Stimulated activated CD8-positive, alpha-beta memory T cell treated with anti-CD3 and anti-CD28 coated beads, Interleukin-7, amount 100 ng/mL, for 24 hours (primary cell): ENCODE data around the gene INTS3.
"Not testable (repeated sequence)": the region's sequence is repeated elsewhere in the genome, so short reads cannot be mapped to it uniquely, and the experiment has no call there.

Source experiments
- DNase-seq: peaks from one replicate; pipeline ENCODE4 v3.0.0-alpha.2; 2020; ENCODE audit warnings: low read depth

The INTS3 gene

DNA sequence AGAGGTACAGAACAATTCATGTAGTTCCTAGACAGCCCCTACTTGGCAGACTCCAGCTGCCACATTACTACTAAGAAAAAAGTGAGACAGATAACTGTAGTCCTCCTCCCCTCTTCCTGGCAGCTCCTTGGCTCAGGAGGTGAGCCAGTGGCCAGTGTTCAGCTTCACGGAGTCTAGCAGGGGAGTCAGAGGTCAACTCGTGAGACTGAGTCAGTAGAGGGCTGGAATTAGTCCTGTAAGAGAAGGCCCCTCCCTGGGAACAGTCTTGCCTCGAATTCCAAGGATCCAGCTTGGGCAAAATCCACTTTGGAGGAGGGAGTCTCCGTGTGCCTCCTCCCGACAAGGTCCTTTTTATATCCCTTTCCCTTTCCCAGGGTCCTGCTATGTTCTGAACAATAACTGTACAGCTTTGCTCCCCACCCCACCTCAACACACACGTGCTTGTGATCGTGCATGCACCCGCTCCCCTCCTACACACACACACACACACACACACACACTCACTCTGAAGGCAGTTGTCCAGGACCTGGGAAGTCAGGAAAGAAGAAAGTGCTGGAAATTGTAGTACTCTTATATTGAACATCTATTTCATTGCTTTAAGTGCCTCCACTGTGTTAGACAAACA, 24.8 kb downstream of the INTS3 start:
- no peak for DNase-seq

DNA sequence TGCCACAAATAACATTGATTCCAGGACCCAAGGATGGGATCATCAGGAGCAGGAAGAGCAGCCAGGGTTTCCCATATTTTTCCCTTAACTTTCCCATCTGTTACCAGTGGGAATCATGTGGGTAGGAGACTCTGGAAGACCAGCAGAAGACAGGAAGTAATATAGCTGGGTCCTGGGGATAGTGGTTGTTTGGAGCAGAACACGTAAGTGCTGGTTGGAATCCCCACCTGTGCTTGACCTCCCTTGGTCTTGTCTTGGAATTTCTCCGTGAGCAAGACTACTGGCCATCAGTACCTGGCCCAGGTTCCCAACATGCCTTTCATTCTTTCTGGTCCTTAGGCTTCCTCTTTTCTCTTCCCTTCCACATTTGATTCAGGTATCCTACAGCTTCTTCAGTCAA, 26.4 kb downstream of the INTS3 start:
- DNase-seq, result no peak

DNA sequence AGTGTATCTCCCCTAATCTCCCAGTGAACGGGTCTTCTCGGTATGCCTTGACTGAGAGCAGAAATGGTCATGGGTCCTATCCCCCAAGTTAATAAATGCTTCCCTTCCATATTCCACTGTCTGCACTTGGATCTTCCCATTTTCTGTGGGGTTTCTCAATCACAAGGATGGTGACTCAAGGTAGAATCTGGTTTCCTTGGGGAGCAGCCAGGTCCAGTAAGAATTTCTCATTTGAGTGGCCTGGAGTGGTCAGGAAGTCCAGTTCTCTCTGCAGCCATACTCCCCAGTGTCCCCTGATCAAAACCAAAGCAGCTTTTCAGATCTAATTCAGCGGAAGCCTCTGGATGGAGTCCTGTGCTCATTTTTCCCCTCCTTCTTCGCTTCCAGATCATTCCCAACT, 32.6 kb downstream of the INTS3 start:
- DNase-seq, result no peak

DNA sequence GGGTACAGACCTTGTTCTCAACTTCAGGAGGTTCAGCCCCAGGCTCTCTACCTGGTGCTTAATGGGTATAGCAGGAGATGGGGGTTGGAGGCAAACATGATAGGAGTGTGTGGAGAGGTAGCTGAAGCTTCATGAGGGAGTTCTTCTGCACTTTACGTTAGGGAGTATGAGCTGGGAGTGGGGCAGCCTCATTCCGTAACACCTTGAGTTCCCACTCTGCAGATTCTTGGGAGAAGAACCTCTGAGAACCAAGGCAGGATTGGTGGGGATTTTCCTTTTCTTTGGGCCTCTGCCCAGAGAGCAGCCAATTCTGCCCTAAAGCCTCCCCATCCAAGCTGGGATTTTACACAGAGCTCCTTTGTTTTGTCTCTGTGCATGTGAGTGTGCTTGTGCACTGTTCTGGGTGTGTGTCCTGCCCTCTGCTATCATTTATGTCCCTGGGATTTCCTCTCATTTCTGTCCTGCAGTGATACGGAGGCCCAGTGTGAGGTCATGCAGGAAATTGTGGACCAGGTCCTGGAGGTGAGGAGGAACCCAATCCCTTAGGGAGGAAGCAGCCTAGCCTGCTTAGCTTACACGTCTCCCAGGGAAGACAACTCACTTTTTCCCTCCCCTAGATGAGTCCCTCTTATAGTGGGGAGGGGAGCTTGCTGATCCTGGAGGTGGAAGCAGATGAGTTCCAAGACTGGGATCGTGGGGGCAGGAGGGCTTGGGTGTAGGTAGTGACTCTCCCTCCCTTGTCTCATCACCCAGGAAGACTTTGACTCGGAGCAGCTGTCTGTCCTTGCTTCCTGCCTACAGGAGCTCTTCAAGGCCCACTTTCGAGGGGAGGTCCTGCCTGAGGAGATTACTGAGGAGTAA, 35.7 kb downstream of the INTS3 start:
- no peak for DNase-seq

DNA sequence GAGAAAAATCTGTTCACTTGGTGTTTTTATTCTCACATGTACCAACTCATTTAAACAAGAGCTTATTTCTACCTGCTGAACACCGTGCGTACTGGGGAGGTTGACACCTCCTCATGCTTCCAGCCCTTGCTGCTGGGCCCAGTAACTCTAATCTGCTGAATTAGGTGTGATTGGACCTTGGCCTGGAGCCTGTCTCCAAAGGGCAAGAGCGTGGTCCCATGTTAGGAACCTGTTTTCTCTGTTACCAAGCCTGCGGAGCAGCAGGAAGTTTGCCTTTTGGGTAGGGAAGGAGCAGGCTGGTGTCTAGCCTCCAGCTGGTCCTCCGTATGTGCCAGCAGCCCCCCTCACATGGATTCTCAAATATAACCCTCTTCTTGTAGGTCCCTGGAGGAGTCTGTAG, 36.5 kb downstream of the INTS3 start:
- no peak for DNase-seq

DNA sequence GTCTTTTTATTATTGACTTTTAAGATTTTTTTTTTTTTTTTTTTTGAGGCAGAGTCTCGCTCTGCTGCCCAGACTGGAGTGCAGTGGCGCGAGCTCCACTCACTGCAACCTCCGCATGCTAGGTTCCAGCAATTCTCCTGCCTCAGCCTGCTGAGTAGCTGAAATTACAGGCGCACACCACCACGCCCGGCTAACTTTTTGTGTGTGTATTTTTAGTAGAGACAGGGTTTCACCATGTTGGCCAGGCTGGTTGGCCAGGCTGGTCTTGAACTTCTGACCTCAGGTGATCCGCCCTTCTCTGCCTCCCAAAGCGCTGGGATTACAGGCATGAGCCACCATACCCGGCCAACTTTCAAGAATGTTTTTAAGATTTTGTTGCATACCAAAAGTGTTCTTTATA, 38.8 kb downstream of the INTS3 start:
- not testable (repeated sequence) for DNase-seq

DNA sequence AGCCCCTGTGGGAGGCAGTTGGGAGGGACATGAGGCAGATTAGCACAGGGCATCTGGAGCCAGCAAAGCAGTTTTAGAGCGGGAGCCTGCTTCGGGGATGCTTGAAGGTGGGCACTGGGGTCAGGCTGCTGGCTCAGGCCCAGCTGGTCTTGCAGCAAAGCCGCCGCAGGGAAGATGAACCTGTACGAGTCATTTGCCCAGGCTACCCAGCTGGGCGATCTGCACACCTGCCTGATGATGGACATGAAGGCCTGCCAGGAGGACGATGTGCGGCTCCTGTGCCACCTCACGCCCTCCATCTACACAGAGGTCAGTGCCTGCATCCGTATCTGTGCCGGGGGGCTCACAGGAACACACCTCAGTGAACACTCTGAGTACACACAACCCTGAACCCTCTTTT, 39.7 kb downstream of the INTS3 start:
- no peak for DNase-seq

DNA sequence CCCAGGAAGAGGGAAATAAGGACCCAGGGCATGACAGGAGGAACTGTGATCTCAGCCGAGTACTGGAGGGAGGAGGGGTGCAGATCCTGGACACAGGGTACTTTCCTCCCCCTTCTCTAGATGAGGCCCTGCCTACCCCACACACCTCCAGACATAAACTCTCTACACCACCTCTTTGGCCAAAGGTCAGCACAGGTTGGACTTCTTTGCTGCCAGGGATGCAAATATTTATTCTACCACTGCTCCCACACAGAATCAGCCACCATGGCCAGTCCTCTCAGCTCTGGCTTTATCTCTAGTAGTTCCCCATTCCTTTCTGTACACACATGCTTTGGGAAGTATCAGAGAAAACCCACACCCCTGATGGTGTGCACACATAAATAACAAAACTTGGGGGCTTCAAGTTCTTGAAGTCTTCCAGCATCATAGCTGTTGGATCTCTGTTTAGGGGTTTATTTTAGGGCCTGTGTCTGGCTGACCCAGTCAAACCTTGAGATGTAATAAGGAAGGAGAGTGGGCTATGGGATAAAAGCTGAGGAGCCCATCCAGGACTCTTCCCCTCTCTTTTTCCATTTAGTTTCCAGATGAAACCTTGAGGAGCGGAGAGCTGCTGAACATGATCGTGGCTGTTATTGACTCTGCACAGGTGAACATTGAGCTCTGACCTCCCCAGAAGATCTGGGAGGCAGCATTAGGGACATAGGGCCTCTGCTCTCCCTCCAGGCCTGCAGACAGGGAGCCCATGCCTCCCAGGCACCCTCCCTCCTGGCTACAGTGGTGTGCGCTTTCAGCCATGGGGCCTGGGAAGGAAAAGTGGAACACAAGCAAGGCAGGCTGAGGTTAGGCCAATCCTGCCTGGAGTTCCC, 40.7 kb downstream of the INTS3 start:
- no peak for DNase-seq

DNA sequence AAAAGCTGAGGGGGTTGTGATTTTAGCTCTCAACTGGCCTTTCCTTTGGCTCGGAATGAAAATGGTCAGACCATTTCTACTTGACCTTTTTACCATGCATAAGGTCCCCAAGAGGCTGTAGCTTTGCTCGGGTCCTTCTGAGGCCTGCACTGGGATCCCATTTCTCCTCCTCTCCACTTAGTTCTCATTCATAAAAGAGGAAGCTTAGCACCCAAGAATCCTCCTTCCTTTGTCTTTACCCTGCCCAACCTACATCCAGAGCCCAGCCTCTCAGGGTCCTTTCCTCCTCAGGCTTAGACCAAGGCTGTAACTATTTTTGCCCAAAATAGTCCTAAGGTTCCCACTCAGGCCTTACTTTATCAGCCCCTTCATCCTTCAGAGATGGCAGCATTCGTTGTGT, 41.4 kb downstream of the INTS3 start:
- no peak for DNase-seq

DNA sequence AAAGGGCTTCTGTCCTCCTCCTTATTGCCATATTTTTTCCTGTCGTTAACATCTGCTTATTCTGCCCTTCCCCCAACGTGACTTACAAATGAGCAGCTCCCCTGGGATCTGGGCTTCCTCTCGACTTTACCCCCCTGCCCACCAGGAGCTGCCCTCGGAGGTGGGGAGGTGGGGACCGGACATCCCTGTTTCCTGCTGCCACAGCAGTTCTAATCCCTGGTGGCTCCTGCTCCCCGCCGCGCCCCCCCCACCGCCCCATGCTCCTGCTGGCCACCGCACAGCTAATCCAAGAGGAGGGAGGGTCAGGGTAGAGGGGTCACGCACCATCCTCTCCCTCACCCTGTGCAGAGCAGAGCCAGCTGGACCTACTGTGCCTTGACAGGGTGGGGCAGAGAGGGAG, 42.9 kb downstream of the INTS3 start:
- no peak for DNase-seq

DNA sequence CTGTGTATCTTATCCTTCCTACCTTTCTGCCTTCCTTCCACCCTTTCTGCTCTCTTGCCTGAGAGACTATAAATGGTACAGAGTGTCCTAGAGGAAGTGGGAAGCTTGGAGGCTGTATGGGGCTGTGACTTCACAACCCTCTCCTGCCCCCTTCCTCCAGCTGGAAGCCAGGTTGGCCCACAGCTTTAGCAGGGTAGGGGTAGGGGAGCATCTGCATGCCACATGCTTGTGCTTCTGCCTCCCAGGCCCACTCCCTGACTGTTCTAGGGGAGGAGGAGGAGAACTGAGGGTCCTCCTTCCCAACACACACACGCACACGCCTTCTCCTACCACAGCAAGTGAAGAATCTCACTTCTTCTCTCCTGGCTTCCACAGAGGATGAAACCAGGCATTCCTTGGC, 43.4 kb downstream of the INTS3 start:
- DNase-seq, result no peak

DNA sequence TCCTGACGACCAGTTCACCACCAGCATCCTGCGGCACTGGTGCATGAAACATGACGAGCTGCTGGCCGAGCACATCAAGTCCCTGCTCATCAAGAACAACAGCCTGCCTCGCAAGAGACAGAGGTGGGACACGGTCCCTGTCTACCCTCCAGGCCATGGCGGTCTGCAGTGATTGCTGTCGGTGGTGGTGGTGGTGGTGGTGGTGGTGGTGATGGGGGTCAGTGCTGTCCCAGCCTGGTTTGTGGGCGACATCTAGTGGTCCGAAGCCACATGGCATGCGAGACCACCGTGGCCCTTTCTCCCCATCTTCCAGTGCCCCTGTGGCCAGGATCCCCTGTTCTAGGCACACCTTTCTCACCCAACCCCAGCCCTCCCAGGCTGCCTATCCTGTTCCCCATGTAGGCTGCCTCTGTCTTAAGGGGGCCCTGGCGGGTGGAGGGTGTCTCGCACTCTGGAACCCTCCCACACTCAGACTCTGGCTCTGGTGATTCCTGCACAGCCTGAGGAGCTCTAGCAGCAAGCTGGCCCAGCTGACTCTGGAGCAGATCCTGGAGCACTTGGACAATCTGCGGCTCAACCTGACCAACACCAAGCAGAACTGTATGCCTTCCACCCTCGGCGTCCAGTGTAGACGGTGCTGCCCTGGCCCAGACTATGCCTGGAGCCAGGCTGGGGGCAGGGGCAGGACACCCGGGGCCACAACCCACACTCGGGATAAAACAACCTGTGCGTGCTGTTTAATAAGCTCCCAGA, 44.2 kb downstream of the INTS3 start:
- DNase-seq, result no peak

DNA sequence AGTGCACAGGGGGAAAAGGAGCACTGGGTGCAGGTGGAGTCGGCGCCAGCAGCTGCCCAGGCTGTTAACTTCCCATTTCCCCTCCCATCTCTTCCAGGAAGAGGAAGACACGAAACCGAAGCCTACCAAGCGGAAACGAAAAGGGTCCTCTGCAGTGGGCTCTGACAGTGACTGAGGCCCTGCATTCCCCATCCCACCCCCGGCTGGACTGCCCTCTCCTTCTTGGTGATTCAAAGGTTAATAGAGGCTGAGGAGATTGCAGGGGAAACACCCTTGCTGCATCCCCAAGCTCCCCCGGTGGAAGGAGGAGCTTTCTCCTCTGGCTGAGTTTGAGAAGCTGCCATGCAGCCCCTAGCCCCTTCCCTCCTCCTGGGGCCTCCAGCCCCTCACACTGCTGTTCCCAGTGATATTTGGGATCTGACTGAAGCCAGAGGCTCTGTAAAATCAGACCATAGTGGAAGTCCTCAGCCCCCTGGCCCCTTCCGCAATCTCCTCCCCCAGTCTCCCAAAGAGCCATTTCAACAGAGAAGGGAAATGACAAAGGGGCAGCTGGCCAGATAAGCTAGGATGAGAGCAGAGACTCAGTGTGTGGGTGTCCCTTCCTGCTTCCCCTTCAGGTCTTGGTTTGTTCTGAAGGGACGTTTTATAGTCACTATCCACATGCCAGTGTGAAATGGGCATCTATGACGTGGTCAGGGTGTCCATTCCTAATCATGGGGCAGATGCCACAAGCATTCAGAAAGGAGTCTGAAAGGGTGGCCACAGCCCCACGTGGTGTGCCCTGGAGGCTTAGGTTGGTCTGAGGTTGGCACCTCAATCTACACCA, 45.5 kb downstream of the INTS3 start:
- DNase-seq, result no peak

DNA sequence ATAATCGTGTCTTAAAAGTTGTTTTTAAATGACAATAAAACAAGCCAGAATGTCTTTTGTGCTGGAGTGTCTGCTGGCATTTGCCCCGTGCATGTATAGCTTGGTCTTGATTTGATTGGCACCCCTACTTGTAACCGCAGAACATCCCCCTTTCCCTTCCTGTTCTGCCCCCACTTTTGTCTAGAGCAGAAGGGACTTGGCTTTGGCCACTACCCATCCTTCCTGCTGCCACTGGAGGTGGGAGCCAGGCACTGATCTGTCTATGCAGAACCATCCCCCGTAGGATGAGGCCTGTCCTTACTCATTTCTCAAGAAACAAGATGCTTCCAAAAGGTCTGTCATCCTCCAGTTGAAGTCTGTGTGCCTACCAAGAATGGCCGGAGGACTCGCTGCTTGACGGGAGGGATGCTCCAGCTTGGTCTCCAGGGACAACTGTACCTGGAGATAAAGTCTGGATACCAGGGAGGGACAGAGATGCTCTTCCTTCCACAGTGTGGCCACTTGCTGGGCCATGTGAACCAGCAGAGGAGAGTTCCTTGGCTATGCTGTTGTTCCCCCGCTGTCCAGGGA, 46.3 kb downstream of the INTS3 start:
- no peak for DNase-seq

DNA sequence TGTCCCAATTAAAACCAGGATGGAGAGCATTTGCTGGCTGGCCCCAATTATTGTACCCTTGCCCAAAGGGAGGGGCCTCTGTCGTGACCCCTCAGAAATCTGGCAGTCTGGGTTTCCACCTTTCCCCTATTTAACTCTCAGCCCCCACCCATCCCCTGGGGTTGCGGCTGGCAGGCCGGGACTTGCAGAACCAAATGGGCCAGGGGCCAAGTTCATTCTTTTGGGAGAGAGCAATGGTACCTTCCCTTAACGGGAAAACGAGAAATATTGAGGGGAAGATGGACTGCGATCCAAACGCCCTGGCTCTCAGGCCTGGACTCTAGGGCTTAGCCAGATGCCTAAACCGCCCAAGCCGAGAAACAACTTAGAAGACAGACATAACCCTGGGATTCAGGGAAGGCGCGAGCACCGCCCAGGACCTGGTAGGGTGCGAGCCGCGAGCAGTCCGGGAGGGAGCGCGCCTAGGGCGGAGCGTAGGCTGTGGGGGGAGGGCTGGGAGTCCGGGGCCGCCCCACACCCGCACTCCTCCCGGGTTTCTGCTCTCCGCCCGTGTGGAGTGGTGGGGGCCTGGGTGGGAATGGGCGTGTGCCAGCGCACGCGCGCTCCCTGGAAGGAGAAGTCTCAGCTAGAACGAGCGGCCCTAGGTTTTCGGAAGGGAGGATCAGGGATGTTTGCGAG, 47.1 kb downstream of the INTS3 start, which contains the start of gene SLC27A3:
TSS of gene SLC27A3 (plus strand) at position 628 of the 678 bp plus-strand sequence. CDS start 91 bp downstream, outside the sequence.
- DNase-seq, result no peak

DNA sequence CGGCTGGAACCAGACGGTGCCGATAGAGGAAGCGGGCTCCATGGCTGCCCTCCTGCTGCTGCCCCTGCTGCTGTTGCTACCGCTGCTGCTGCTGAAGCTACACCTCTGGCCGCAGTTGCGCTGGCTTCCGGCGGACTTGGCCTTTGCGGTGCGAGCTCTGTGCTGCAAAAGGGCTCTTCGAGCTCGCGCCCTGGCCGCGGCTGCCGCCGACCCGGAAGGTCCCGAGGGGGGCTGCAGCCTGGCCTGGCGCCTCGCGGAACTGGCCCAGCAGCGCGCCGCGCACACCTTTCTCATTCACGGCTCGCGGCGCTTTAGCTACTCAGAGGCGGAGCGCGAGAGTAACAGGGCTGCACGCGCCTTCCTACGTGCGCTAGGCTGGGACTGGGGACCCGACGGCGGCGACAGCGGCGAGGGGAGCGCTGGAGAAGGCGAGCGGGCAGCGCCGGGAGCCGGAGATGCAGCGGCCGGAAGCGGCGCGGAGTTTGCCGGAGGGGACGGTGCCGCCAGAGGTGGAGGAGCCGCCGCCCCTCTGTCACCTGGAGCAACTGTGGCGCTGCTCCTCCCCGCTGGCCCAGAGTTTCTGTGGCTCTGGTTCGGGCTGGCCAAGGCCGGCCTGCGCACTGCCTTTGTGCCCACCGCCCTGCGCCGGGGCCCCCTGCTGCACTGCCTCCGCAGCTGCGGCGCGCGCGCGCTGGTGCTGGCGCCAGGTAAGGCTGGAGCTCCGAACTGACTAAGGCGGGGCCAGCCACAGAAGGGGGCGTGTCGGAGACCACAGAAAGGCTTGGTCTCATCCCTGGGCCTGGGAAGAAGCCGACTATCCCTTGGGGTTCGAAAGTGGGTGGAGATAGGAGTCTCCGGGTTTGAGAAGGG, 47.8 kb downstream of the INTS3 start:
- DNase-seq, result no peak

DNA sequence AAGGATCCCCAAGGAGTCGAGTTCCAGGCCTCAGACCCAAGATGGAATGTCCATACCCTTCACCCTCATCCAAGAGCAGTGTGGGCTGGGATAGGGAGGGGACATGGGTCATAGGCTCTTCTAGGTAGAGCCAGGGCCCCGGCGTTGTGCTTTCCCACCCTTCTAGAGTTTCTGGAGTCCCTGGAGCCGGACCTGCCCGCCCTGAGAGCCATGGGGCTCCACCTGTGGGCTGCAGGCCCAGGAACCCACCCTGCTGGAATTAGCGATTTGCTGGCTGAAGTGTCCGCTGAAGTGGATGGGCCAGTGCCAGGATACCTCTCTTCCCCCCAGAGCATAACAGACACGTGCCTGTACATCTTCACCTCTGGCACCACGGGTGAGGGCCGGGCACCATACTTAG, 48.5 kb downstream of the INTS3 start:
- DNase-seq, result no peak

DNA sequence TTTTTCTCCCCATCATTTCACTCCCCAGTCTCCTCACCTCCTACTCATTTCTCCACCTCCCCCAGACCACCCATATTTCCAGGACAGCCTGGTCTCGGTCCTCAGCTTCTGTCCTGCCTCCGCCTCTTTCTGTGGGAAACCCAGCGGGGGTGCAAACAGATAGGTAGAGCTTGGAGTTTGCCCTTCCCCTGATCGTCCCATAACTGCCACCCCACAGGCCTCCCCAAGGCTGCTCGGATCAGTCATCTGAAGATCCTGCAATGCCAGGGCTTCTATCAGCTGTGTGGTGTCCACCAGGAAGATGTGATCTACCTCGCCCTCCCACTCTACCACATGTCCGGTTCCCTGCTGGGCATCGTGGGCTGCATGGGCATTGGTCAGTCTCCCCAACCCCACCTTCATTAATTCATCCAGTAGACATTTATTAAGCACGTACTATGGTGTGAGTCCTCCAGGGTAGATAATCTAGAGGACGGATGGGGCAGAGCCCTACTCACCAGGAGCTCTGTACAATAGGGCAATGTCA, 49.1 kb downstream of the INTS3 start:
- no peak for DNase-seq

DNA sequence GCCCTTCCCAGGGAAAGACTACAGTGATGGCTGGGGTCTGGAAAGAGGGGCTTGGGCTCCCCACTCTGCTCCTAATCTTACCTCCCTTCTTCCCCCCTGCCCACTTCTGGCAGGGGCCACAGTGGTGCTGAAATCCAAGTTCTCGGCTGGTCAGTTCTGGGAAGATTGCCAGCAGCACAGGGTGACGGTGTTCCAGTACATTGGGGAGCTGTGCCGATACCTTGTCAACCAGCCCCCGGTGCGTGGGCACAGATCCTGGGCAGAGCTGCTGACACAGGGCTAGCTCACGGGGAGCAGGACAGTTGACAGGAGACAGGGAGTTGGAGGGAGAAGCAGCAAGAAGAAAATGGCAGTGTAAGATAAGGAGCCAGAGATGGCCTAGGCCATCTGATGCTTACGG, 49.8 kb downstream of the INTS3 start:
- DNase-seq, result no peak
